VCaP (cell line): Measurements from ENCODE around the gene RUNX3.

Experiments
- H3K27ac ChIP-seq: fragments of 450-650 bp; 2 replicates; pipeline ENCODE4 v1.5.1; 2017
- CTCF ChIP-seq: fragments of 450-650 bp; conservative IDR thresholded peaks from 2 replicates; pipeline ENCODE4 v1.5.1; 2017; ENCODE audit warnings: mild to moderate bottlenecking, moderate library complexity

Gene RUNX3

DNA sequence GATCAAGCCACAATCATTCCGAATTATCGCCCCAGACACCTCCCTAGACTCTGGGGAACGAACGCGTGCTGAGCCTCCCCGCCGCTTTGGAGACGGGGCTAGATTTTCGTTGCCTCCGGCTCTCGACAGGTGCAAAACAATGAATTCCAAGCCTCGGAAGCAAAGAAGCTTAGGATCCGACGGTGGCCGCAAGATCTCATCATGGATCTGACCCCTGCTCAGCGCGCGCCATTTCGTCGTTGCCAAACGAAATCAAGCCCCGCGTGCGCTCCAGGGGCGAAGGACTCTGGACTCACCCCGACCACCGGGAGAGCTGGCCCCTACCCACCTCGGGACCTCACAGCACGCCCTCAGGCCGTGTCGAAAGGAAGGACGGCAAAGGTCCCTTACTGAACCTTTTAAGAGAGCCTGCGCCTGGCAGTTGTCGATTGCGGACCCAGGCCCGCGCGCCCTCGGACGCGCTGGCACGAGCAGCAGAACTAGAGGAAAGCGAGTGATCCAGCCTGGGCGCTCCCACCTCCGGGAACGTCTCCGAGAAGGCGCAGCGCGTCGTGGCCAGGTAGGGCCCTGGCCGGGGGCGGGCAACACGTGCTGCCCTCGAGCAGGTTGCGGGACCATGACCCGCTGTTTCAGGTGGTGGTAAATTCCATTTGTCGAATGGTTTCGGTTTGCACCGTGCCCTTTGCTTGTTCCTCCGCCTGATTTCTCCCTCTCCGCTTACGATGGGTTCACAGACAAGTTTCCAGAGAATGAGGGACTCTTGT lies 1.6 kb upstream of the RUNX3 start:
- TF ChIP-seq CTCF: no peak
- no peak overlapping the region for H3K27ac ChIP-seq

- TF ChIP-seq CTCF: no peak
- H3K27ac ChIP-seq: no peak overlapping the region
These were observed 1.0 kb upstream of the RUNX3 start for GRCh38 chr1:24931146-24931467.

GRCh38 chr1:24929398-24930259 lies 447 bp downstream of the RUNX3 start:
- H3K27ac ChIP-seq: no peak overlapping the region
- TF ChIP-seq CTCF: no peak

DNA sequence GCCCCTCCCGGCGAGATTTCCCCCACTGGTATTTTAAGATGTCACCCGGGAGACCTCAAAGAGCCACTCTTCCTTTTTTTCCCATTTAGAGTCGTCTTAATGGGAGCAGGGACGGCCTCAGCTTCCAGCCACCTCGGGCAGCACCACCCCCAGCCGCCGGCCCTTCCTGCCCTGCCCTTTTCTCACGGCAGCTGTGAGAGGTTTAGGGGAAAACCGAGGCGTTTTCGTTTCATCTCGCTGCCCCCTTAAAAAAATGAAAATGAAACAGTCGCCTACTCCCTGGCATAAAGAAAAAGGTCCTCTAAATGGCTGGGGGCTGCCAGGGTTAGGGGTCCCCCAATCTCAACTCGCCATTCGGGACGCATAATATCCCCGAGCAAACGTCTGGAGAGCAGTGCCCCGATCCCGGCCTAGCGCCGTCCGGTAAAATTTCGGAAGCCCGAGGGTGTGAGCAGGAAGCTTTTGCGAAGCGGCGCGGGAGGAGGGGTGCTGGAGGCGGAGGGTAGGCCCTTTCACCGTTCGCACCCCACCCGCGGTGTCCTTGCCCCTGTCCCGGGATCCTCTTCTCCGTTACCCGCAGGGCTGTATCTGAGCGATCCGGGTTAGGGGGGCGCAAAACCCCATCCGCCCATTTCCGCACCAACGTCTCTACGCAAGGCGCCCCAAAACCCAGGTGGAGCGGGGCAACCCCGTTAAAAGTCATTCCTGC lies 1.2 kb downstream of the RUNX3 start:
- TF ChIP-seq CTCF: no peak
- no peak overlapping the region for H3K27ac ChIP-seq

DNA sequence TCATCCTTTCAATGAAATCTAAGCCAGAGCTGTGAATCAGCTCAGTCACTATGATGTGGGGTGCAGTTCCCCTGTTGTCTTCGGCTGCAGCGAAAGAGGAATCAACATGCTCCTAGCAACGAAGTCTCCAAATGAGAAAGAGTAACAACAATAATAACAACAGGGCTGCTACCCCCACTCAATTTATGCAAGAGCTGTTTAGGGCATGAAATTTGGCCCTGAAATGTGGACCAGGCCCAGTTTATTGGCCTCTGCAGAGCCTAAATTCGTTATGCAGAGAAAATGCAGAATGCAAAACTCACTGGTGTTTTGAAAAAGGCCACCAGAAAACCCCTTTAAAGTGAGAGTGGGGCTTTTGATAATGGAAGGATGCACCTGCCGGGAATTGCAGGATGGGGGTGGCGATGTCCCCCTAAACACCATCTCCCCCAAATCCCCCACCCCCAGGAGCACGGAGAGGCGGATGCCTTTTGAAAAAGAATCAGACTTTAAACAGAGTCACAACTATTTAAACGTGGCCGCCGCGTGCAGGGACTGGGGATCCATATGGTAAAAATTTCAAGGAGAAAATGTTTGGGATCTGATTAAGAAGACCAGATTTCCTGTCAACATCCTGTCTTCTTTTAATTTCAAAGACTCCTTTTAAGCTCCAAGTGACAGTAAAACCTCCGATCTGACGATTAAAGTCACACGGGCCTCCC lies 1.9 kb downstream of the RUNX3 start:
- TF ChIP-seq CTCF: no peak
- no peak overlapping the region for H3K27ac ChIP-seq

DNA sequence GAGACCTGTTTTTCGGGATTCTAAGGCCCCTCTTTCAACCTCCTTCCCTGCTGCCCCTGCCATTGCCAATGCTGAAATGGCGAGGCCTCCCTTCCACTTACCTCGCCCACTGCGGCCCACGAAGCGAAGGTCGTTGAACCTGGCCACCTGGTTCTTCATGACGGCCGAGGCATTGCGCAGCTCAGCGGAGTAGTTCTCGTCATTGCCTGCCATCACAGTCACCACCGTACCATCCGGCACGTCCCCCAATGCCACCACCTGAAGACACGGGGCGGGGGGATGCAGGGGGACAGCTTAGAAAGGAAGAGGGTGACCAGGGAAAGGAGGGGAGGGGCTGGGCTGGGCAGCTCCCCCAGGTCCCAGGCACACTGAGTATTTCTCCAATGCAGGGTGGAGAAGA lies 2.6 kb downstream of the RUNX3 start:
- H3K27ac ChIP-seq: no peak overlapping the region; the same call in 1 of the 2 replicates
- TF ChIP-seq CTCF: no peak
